ENCODE measurements around the gene FXYD3.
"Not testable (repeated sequence)": the region's sequence is repeated elsewhere in the genome, so short reads cannot be mapped to it uniquely, and the experiment has no call there.

Gene FXYD3

GRCh38 chr19:35124098-35125060 is 8.8 kb downstream of the FXYD3 start:
- DNase-seq (ENCODE audit: low read depth, low spot score), result peak; percentile 57

- DNase-seq (ENCODE audit: low read depth, low spot score), result no peak
These were observed 9.7 kb downstream of the FXYD3 start for GRCh38 chr19:35125270-35125717.

- DNase-seq (ENCODE audit: low read depth, low spot score), result no peak
These were observed 10.4 kb downstream of the FXYD3 start for GRCh38 chr19:35125749-35126623.

GRCh38 chr19:35126624-35126959 is 11.0 kb downstream of the FXYD3 start:
- DNase-seq (ENCODE audit: low read depth, low spot score), result no peak

GRCh38 chr19:35127871-35128270 is 12.2 kb downstream of the FXYD3 start:
- DNase-seq (ENCODE audit: low read depth, low spot score), result no peak

GRCh38 chr19:35128398-35129057 is 12.9 kb downstream of the FXYD3 start:
- no peak for DNase-seq (ENCODE audit: low read depth, low spot score)

- not testable (repeated sequence) for DNase-seq (ENCODE audit: low read depth, low spot score)
These were observed 14.2 kb downstream of the FXYD3 start for GRCh38 chr19:35129724-35130274.

- no peak for DNase-seq (ENCODE audit: low read depth, low spot score)
These were observed 15.4 kb downstream of the FXYD3 start for GRCh38 chr19:35130761-35131720.

- DNase-seq (ENCODE audit: low read depth, low spot score), result no peak
These were observed 16.6 kb downstream of the FXYD3 start for GRCh38 chr19:35132254-35132653.

GRCh38 chr19:35133826-35134225 is 18.2 kb downstream of the FXYD3 start:
- no peak for DNase-seq (ENCODE audit: low read depth, low spot score)

- no peak for DNase-seq (ENCODE audit: low read depth, low spot score)
These were observed 19.1 kb downstream of the FXYD3 start, which contains the start of gene LGI4 for GRCh38 chr19:35134601-35135242. TSS of gene LGI4 (minus strand) at chr19:35135059. CDS start at chr19:35134680, 379 bp downstream.

- no peak for DNase-seq (ENCODE audit: low read depth, low spot score)
These were observed 19.8 kb downstream of the FXYD3 start for GRCh38 chr19:35135389-35135909.

GRCh38 chr19:35136231-35136630 is 20.6 kb downstream of the FXYD3 start:
- DNase-seq (ENCODE audit: low read depth, low spot score), result no peak

GRCh38 chr19:35136977-35137702 is 21.5 kb downstream of the FXYD3 start:
- no peak for DNase-seq (ENCODE audit: low read depth, low spot score)

GRCh38 chr19:35138305-35138892 is 22.8 kb downstream of the FXYD3 start, which contains the start of gene FXYD1:
TSS of gene FXYD1 (plus strand) at chr19:35138824. CDS start at chr19:35140080, 1,256 bp downstream.
- DNase-seq (ENCODE audit: low read depth, low spot score), result no peak

- no peak for DNase-seq (ENCODE audit: low read depth, low spot score)
These were observed 24.8 kb downstream of the FXYD3 start for GRCh38 chr19:35140207-35140961.
